NCI-H2081 treated with DMSO at 0.1 percent for 48 hours (cell line): Measurements from ENCODE around the gene MPP2.
"Not testable (repeated sequence)": the region's sequence is repeated elsewhere in the genome, so short reads cannot be mapped to it uniquely, and the experiment has no call there.

Experiments used
- DNase-seq: peaks from one replicate; lab custom pipeline; 2025; lab: John Stamatoyannopoulos, UW

MPP2 gene, protein sequence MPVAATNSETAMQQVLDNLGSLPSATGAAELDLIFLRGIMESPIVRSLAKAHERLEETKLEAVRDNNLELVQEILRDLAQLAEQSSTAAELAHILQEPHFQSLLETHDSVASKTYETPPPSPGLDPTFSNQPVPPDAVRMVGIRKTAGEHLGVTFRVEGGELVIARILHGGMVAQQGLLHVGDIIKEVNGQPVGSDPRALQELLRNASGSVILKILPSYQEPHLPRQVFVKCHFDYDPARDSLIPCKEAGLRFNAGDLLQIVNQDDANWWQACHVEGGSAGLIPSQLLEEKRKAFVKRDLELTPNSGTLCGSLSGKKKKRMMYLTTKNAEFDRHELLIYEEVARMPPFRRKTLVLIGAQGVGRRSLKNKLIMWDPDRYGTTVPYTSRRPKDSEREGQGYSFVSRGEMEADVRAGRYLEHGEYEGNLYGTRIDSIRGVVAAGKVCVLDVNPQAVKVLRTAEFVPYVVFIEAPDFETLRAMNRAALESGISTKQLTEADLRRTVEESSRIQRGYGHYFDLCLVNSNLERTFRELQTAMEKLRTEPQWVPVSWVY

DNA sequence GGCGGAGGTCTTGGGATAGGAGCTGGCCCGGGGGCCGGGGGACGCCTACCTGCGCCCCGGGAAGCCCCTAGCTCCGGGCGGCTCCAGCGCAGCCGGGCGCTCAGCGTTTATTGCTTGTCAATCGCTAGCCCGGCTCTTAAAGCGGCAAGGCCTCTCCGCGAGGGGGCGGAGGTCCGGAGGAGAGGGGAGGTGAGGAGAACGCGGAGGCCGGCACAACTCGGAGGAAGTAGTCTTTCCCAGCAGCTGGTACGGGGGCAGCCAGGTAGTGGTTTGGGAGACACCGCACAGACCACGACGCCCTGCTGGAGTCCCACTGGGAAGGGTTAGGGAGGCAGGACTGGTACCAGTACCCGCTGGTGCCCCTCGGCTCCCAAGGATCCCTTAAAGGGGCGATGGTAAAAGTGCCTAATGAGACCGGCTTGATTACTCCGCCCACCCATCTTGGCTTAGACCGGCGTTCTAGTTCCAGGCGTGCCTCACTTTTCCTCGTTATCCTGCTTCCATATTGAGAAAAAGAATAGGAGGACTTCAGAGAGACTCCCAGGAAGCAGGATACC is at the start of gene MPP2:
TSS of gene MPP2 (minus strand) at position 112 of the 557 bp plus-strand sequence. CDS start 3,076 bp downstream, outside the sequence.
- DNase-seq: no peak

DNA sequence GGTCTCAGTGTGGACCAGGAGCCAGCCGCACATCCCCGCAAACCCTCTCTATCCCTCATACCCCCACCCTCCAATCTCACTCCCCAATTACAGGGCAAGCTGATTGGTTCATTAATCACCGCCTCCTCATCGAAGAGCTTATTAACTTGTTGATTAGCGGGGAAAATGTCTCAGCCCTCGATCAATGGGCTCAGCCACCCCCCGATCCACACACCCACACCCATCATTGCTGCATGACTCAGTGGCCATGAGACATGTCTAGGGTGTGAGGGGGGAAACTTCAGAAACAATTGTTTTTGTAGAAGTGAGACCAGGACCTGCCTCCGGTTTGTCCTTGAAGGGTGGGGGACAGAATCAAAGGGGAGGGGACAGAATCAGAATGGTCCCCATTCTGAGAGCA is 48.9 kb upstream of the MPP2 start:
- DNase-seq: no peak

DNA sequence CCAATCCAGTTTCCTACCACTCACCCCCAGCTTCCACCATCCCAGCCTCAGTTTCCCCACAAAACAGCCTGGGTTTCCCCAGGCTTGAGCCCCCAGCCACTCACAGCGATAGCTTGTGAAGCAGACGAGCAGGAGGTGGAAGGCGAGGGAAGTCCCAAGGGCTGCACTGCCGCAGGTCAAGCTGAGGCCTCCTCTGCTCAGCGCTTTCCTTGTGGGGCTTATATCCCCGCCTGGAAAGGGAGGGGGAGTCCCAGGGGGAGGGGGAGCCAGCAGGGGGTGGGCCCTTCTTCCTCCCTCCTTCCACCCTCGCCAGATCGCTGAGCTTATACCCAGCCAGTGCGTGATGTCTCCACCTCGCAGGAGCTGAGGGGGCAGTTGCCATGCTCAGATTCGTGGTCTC is 46.4 kb upstream of the MPP2 start, which contains the start of gene PYY:
TSS of gene PYY (minus strand) at position 195 of the 400 bp plus-strand sequence. CDS start 457 bp downstream, outside the sequence.
- DNase-seq: no peak

DNA sequence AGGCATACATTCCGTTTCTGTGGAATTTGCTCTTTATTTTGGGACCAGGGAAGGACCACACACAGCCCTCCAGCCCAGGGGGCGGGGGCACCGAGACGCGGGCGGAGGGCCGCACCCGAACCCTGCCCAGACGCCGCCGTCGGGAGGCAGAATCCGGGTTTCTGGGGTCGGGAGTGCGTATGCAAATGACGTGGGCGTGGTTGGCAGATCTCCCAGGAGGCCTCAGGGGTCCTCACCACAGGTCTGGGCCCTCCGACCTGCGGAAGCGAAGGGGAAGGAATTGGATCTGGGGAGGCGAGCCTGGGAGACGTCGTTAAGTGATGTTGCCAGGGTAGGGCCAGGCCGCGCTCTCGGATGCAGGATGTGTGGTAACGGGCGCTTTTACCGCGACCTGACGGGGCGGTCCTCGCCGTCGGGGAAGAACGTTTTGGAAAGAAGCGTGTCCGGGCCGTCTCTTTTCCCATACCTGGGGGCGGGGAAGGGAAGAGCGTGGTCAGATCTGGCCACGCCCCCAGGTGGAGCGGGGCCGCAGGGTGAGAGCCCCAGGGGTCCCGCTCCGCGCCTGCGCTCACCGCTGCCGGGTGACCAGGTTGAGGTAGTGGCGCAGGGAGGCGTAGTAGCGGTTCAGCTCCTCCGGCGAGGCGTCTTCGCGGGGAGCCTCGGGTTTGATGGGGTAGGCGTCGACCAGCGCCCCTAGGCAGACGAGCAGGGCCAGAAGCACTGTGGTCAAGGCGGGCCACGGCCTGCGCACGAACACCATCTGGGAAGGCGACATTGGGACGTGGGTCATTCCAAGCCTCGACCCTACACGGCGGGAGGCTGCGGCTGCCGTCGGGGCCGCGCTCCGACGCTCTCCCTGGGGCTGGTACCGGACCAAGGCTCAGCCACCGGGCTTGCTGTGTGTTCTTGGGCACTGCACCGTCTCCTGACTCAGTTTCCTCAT is 45.7 kb upstream of the MPP2 start:
- no peak for DNase-seq

DNA sequence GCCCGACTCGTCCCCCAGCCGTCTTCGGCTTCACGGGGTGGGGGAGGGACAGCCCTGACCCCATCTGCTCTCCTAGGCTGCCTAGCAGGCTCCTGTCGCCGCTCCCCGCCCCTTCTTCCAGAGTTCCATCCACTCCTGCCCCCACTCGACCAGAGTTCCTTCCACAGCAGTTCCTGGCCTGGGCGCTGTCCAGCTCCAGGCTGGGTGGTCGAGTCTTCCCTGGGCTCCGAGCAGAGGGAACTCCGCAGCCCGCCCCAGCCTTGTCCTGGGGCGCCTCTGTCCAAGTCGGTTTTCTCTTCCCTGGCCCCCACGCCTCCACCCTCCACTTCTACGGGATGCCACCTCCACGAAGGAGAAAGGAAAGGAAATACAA is 45.0 kb upstream of the MPP2 start:
- DNase-seq: no peak

DNA sequence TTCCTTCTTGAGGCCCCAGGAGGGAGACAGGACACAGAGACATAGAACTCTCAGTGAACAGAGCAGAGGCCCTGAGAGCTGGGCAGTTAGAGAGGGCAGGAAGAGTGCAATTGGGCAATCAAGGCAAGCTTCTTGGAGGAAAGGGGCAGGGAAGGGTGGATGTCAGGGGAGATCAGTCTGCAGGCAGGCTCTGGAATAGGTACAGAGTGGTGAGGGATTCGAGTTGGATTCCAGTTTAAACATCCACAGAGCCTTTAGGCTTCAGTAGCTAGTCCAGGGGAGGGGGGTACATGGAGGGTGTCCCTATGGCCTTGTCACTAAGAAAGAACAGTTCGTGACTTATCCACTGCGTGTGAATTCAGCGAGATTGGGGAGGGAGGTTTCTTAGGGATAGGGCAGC is 44.4 kb upstream of the MPP2 start:
- DNase-seq: no peak

DNA sequence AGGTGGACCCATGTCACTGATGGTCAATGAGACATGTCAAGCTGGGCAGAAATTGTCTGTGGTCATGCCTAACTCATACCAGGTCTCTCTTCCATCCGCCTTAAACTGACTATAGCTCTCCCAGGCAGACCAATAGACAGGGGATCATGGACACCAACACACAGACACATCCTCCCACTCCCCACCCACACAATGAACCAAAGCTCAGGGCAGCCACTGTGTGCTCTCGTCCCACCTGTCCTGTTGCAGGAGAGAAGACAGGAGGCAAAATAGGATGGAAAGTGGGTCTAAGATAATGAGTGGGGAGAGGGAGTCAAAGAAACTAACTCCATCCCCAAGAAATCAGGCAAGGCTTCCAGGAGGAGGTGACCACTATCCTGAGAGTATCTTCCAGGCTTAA is 43.2 kb upstream of the MPP2 start:
- DNase-seq: no peak

DNA sequence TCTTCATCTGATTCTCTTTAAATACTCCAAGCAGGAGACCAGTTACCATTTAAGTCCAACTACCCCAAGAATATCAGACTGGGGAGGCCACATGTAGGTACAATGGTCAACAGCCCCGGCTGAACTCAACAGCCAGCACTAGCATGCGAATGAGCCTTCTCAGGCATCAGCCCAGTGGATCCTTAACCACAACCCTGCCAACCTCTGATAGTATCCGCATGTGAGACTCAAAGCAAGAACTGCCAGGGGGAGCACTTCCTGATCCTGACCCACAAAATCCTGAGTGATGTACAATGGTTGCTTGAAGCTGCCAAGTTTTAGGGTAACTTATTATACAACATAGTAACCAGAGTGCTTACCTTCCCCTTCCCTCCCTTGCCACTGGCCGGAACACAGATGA is 42.4 kb upstream of the MPP2 start:
- no peak for DNase-seq

DNA sequence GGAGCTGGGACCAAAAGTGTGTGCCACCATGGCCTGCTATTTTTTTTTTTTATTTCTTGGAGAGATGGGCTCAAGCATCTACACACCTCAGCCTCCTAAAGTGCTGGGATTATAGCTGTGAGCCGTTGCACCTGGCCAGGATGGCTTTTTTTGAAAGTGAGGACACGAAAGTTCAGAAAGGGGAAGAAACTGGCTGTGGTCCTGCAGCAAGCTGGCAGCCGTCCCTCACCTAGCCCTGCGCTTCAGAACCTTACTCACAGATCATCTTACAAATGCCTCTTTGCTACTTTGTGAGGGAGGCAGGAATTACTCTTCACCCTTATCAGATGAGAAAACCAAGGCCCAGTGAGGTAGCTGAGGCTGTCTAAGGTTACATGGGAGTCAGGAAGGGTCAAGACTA is 39.4 kb upstream of the MPP2 start:
- DNase-seq: no peak

DNA sequence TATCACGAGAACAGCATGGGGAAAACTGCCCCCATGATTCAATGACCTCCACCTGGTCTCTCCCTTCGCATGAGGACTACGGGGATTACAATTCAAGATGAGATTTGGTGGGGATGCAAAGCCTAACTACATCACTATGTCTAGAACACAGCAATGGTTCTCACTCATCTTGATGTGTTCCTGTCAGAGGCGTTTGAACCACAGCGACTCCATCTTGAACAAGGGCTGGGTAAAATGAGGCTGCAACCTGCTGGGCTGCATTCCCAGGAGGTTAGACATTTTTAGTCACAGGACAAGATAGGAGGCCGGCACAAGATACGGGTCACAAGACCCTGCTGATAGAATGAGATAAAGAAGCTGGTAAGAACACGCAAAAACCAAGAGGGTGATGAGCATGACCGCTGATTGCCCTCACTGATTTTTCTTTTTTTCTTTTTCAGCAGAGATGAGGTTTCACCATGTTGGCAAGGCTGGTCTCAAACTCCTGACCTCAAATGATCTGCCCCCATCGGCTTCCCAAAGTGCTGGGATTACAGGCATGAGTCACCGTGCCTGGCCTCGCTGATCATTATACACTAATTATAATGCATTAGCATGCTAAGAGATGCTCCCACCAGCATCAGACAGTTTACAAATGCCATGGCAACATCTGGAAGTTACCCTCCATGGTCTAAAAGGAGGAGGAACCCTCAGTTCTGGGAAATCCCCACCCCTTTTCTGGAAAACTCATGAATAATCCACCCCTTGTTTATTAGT is 37.9 kb upstream of the MPP2 start:
- no peak for DNase-seq

DNA sequence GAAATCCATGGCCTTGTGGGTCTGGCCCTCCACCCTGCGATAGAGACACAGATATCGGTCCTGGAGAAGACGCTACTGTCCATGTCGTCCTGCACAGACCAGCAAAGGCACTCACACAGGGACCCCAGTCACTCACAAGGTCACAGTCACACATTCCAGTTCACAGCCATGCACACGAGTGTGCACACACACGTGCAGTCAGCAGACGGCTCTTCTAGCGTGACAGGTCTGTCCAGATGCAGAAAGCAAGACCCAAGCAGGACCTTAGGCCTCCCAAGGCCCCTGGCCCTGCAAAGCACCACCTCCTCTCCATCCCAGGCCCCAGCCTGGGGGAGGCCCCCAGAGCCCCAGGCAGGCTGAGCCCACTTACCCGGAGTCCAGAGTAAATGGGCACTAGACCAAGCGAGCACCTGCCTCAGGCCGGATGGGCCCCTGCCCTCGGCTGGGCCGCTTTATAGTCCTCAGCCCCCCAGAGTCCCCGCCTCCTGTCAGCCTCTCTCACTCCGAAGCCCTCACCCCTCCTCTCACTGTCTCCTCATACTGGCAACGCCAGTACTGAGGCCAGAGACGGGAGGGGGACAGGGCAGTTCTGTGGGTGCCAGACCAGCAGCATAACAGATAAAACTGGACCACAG is 34.8 kb upstream of the MPP2 start, which contains the start of gene PPY:
TSS of gene PPY (minus strand) at position 426 of the 635 bp plus-strand sequence. CDS start 822 bp downstream, outside the sequence.
- no peak for DNase-seq

DNA sequence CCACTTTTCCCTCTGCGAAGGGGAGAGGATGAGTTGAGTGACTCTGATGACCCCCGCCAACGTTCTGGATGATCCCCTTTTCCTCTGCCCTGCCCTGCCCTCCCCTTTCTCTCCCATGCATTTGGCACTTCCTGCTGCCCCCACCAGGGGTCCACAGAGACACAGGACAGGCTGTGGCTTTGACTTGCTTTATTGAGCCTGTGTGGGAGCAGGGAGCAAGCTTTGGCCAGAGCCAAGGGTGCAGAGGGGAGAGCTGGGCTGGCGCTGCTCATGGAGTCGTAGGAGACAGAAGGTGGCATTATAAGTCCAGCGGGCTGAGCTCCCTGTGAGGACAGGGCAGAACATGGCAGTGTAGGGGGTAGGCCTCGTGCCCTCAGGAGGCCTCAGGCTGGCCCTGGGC is 33.3 kb upstream of the MPP2 start:
- DNase-seq: no peak

DNA sequence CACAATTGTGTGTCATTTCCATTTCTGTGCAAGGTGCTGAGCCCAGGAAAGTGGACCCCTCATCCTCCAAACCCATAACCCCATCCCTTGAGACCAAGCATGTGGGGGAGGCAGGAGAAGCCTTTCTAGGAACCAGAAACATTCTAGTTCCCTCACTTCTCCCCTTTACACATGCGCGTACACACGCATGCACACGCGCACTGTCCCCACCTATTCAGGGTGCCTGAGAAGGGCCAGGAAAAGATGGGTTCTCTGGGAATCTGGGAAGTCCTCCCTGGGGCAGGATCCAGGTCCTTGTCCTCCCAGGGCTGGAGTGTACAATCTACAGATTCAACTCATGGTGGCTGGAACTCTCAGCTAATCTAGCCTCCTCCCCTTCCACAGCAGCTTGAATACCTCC is 32.5 kb upstream of the MPP2 start:
- DNase-seq: no peak

DNA sequence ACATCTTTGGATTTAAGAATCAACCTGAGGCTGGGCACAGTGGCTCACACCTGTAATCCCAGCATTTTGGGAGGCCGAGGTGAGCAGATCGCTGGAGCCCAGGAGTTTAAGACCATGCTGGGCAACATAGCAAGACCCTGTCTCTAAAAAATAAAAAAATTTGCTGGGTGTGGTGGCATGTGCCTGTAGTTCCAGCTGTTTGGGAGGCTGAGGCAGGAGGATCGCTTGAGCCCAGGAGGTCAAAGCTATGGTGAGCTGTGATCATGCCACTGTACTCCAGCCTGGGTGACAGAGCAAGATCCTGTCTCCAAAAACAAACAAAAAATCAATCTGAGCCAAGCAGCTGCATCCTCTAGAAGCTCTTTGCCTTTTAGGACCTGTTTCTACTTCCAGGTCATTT is 32.1 kb upstream of the MPP2 start:
- not testable (repeated sequence) for DNase-seq

DNA sequence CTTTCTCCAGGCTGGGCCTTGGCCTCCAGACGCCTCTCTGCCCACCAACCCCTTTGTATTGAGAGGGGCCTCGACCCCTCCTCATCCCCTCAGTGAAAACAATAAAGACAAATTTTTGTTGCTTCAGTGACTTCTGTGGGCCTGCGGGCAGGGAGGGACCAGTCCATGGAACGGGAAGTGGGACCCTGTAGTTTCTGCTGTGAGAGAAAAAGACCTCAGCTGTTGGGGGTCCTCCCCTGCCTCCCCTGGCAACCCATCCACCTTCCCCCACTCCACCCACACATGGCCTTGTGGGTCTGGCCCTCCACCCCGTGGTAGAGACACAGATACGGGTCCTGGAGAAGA is 31.5 kb upstream of the MPP2 start:
- no peak for DNase-seq

DNA sequence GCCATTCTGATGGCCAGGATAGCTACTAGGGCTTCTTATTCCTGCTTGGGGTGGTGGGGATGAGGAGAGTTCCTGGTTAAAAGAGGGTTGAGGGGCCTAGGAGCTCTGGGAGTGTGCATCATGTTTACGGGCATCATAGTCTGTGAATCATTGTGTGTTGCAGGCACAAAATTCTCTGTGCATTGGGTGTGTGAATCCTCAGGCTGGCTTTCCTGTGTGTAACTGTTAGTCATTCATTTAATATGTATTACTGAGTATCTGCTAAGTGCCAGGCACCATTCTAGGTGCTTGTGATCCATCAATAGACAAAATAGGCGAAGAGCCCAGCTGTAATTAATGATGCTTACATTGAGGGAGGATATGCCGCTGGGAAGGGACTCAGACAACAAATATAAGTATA is 29.1 kb upstream of the MPP2 start:
- no peak for DNase-seq

DNA sequence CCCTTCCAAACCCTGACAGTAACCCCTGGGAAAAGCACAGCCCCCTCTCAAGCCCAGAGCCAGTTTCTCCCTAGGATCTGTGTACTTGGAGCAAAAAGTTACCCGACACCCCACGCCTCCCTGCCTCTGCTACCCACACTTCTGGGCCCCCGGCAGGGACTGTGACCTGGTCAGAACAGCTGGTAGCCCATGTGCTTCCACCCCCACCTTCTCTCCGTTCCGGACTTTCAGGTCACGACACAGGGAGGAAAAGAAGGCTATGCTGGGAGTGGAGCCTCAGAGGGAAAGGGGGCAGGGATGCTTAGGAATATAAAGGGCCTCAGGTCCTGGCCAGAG is 28.6 kb upstream of the MPP2 start:
- DNase-seq: no peak

DNA sequence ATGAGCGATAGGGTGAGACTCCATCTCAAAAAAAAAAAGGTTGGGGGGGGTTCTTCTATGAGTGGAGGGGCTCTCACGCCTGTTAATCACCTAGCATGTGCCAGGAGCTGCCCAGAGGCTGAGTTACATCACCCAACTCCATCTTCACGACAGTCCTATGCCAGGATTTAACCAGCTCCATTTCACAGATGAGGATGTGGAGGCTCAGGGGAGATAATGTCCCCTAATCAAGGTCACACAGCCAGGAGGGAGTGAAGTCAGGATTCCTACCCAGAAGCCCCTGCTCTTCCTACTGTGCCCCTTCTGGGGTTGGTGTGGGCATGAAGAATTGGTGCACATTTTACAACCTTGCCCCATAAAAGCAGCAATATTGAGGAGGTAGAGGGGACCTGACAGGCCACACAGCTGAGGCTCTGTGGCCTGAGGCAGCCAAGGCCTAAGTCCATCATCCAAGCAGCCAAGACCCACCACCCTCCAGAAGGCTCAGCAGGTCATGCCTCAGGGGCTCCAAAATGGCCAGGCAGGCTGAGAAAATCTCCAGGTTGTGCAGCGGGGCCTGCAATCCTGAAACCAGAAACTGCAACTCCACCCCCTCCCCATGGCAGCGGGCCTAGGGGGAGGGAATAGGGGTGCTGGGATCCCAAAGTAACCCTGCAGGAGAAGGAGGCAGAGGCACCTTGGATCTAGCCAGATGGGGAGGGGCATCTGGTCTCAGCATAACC is 28.0 kb upstream of the MPP2 start:
- DNase-seq: no peak

DNA sequence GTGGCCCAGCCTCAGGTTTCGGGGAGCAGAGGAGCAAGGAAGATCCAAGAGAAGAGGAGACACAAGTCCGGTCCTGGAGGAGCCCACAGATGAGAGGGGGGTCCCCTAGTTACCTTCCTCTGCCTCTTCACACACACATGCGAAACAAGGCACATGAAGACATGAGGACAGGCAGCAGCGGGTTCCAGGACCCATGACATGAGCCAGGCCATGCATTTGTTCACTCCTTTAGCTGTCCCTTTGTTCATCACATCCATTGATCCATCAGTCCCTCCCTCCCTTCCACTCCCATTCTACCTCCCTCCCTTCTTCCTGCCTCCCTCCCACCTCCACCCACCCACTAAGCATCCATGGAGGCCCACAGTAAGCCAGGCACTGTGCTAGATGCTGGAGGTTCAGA is 25.6 kb upstream of the MPP2 start:
- no peak for DNase-seq

DNA sequence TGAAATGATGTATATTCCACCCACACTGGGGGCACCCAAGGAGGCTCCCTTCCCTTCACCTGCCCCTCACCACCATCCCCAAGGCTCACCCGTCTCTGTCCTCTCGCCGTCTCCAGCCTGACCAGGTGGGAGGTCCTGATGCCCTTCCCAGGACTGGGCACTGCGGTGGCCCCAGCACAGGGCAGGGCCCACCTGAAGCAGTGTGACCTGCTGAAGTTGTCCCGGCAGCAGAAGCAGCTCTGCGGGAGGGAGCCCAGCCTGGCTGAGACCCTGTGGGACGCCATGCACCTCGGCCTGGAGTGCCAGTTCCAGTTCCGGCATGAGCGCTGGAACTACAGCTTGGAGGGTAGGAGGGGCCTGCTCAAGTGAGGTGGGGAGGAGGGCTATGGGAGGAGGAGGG is 25.0 kb upstream of the MPP2 start:
- no peak for DNase-seq
